Activated CD4-positive, alpha-beta T cell treated with anti-CD3 and anti-CD28 coated beads, Interleukin-2, amount 10 ng/mL, durations not matched to agents 7 days and 5 days (primary cell): Measurements from ENCODE around the gene PCDHB2. TPM values are rescaled to one million over a fixed set of nuclear protein-coding genes. Genes with fewer than 3 reads are reported as not detected.
A peak's percentile ranks its signal among the peaks of the same experiment; 100 is the strongest.
"Not testable (repeated sequence)": the region's sequence is repeated elsewhere in the genome, so short reads cannot be mapped to it uniquely, and the experiment has no call there.

ENCODE experiments used
- CTCF ChIA-PET: fragments of 350-600 bp; sonication (Branson Sonifier 250); formaldehyde crosslinking; loops from one replicate; lab custom pipeline; 2021; ENCODE audit warnings: antibody characterized with exemption; lab: Charles Lee
- POLR2A ChIA-PET: fragments of 350-600 bp; sonication (Branson Sonifier 250); formaldehyde crosslinking; loops from one replicate; lab custom pipeline; 2021; ENCODE audit warnings: antibody characterized with exemption; lab: Charles Lee
- DNase-seq: peaks from one replicate; pipeline ENCODE4 v3.0.0-alpha.2; 2020
- H3K27ac Mint-ChIP-seq: one replicate; pipeline ENCODE4 v1.8.0; 2021; ENCODE audit warnings: mild to moderate bottlenecking, moderate library complexity, mixed read lengths
- H3K27me3 Mint-ChIP-seq: one replicate; pipeline ENCODE4 v1.8.0; 2021; ENCODE audit warnings: mixed read lengths
- H3K36me3 Mint-ChIP-seq: one replicate; pipeline ENCODE4 v1.8.0; 2021; ENCODE audit warnings: low read depth, mixed read lengths
- H3K4me1 Mint-ChIP-seq: one replicate; pipeline ENCODE4 v1.8.0; 2021; ENCODE audit warnings: mixed read lengths
- H3K4me3 Mint-ChIP-seq: one replicate; pipeline ENCODE4 v1.8.0; 2021; ENCODE audit warnings: mild to moderate bottlenecking, moderate library complexity, mixed read lengths
- H3K9me3 Mint-ChIP-seq: one replicate; pipeline ENCODE4 v1.8.0; 2021; ENCODE audit warnings: mixed read lengths
- total RNA-seq, 2 experiments: library from RNA; stranded (reverse); gene quantifications; one replicate each; pipeline ENCODE4 v1.2.3, GENCODE V29; 2021

PCDHB2 gene
- total RNA-seq: not detected

- peaks cover 14% of the 10 kb centered on the region for H3K27me3 Mint-ChIP-seq
- no peak for DNase-seq
- ChIA-PET CTCF (no interaction called here), POLR2A (no interaction called here)
- no peak within 1 kb of the TSS for H3K4me3 Mint-ChIP-seq
- H3K9me3 Mint-ChIP-seq: peaks cover 12% of the 10 kb centered on the region
- peaks cover 2% of the 10 kb centered on the region for H3K36me3 Mint-ChIP-seq
- no peaks in the 10 kb centered on the region for H3K4me1 Mint-ChIP-seq
- H3K27ac Mint-ChIP-seq: no peak within 1 kb of the TSS
Measured at GRCh38 chr5:141094481-141095262, at the start of gene PCDHB2. Gene PCDHB2, plus strand, starts transcription at chr5:141094615. Its CDS starts 176 bp downstream, at chr5:141094791.

- Mint-ChIP-seq H3K9me3 (peaks cover 10% of the 10 kb centered on the region), H3K27me3 (peaks cover 7% of the 10 kb centered on the region), H3K36me3 (no peaks in the 10 kb centered on the region), H3K27ac (no peak within 1 kb of the TSS), H3K4me3 (no peak within 1 kb of the TSS), H3K4me1 (peaks cover 2% of the 10 kb centered on the region)
- ChIA-PET CTCF (interaction anchor here (1.0 kb wide), 1 partner anchor 17 kb away, joined by 3 read pairs; no protein-coding TSS in a partner anchor), POLR2A (no interaction called here)
- no peak for DNase-seq
Measured at GRCh38 chr5:141050622-141051520, 43.5 kb upstream of the PCDHB2 start, which contains the start of gene PCDHB1. Gene PCDHB1, plus strand, starts transcription at chr5:141051374. Its CDS starts 97 bp downstream, at chr5:141051471.

- CTCF ChIA-PET: no interaction called here
- no peak overlapping the region for H3K4me3 Mint-ChIP-seq
- peaks cover 7% of the 10 kb centered on the region for H3K27me3 Mint-ChIP-seq
- no peak for DNase-seq
- H3K36me3 Mint-ChIP-seq: no peaks in the 10 kb centered on the region
- H3K27ac Mint-ChIP-seq: no peak overlapping the region
- H3K9me3 Mint-ChIP-seq: peaks cover 10% of the 10 kb centered on the region
- H3K4me1 Mint-ChIP-seq: peaks cover 2% of the 10 kb centered on the region
- POLR2A ChIA-PET: no interaction called here
Measured at GRCh38 chr5:141051521-141051866, 42.9 kb upstream of the PCDHB2 start.

- ChIA-PET CTCF (interaction anchor here (0.7 kb wide), 1 partner anchor 838 kb away, joined by 3 read pairs; no protein-coding TSS in a partner anchor), POLR2A (no interaction called here)
- DNase-seq: no peak
- no peak overlapping the region for H3K27ac Mint-ChIP-seq
- peaks cover 2% of the 10 kb centered on the region for H3K9me3 Mint-ChIP-seq
- no peaks in the 10 kb centered on the region for H3K4me1 Mint-ChIP-seq
- no peaks in the 10 kb centered on the region for H3K36me3 Mint-ChIP-seq
- H3K4me3 Mint-ChIP-seq: no peak overlapping the region
- H3K27me3 Mint-ChIP-seq: peaks cover 2% of the 10 kb centered on the region
Measured at GRCh38 chr5:141077826-141078225, 16.6 kb upstream of the PCDHB2 start.

- Mint-ChIP-seq H3K27me3 (no peaks in the 10 kb centered on the region), H3K27ac (no peak overlapping the region), H3K36me3 (no peaks in the 10 kb centered on the region), H3K4me3 (no peak overlapping the region), H3K4me1 (peaks cover 2% of the 10 kb centered on the region), H3K9me3 (no peaks in the 10 kb centered on the region)
- POLR2A ChIA-PET: no interaction called here
- no peak for DNase-seq
- CTCF ChIA-PET: no interaction called here
Measured at GRCh38 chr5:141082228-141082627, 12.2 kb upstream of the PCDHB2 start.

- ChIA-PET CTCF (no interaction called here), POLR2A (no interaction called here)
- no peaks in the 10 kb centered on the region for H3K36me3 Mint-ChIP-seq
- no peaks in the 10 kb centered on the region for H3K27me3 Mint-ChIP-seq
- peaks cover 2% of the 10 kb centered on the region for H3K4me1 Mint-ChIP-seq
- H3K9me3 Mint-ChIP-seq: no peaks in the 10 kb centered on the region
- peak; percentile 32 for DNase-seq
- H3K27ac Mint-ChIP-seq: no peak overlapping the region
- H3K4me3 Mint-ChIP-seq: peak overlapping the region; percentile 62
Measured at GRCh38 chr5:141084487-141084989, 9.9 kb upstream of the PCDHB2 start.

- POLR2A ChIA-PET: no interaction called here
- Mint-ChIP-seq H3K4me3 (no peak overlapping the region), H3K27me3 (peaks cover 14% of the 10 kb centered on the region), H3K27ac (no peak overlapping the region), H3K9me3 (peaks cover 14% of the 10 kb centered on the region), H3K36me3 (peaks cover 2% of the 10 kb centered on the region), H3K4me1 (no peaks in the 10 kb centered on the region)
- CTCF ChIA-PET: no interaction called here
- no peak for DNase-seq
Measured at GRCh38 chr5:141095263-141095641, 837 bp downstream of the PCDHB2 start.

- CTCF ChIA-PET, H3K4me3 Mint-ChIP-seq, DNase-seq, H3K27ac Mint-ChIP-seq, POLR2A ChIA-PET, H3K4me1 Mint-ChIP-seq, H3K36me3 Mint-ChIP-seq: not testable (repeated sequence)
- peaks cover 16% of the 10 kb centered on the region for H3K27me3 Mint-ChIP-seq
- peaks cover 21% of the 10 kb centered on the region for H3K9me3 Mint-ChIP-seq
Measured at GRCh38 chr5:141096181-141096580, 1.8 kb downstream of the PCDHB2 start.

- CTCF ChIA-PET, H3K4me3 Mint-ChIP-seq, DNase-seq, POLR2A ChIA-PET, H3K36me3 Mint-ChIP-seq, H3K27ac Mint-ChIP-seq, H3K4me1 Mint-ChIP-seq: not testable (repeated sequence)
- Mint-ChIP-seq H3K27me3 (peaks cover 19% of the 10 kb centered on the region), H3K9me3 (peaks cover 21% of the 10 kb centered on the region)
Measured at GRCh38 chr5:141096586-141096985, 2.2 kb downstream of the PCDHB2 start.

- CTCF ChIA-PET: no interaction called here
- no peaks in the 10 kb centered on the region for H3K4me1 Mint-ChIP-seq
- POLR2A ChIA-PET: no interaction called here
- H3K9me3 Mint-ChIP-seq: peaks cover 22% of the 10 kb centered on the region
- H3K27ac Mint-ChIP-seq: no peak within 1 kb of the TSS
- H3K36me3 Mint-ChIP-seq: peaks cover 2% of the 10 kb centered on the region
- peaks cover 9% of the 10 kb centered on the region for H3K27me3 Mint-ChIP-seq
- DNase-seq: peak; percentile 25
- H3K4me3 Mint-ChIP-seq: no peak within 1 kb of the TSS
Measured at GRCh38 chr5:141100243-141100805, 5.9 kb downstream of the PCDHB2 start, which contains the start of gene PCDHB3. Gene PCDHB3, plus strand, starts transcription at chr5:141100473. Its CDS starts 177 bp downstream, at chr5:141100650.

GRCh38 chr5:141101059-141101458 lies 6.6 kb downstream of the PCDHB2 start:
- no peak overlapping the region for H3K27ac Mint-ChIP-seq
- H3K4me3 Mint-ChIP-seq: no peak overlapping the region
- CTCF ChIA-PET: no interaction called here
- no peaks in the 10 kb centered on the region for H3K36me3 Mint-ChIP-seq
- H3K27me3 Mint-ChIP-seq: peaks cover 9% of the 10 kb centered on the region
- no peak for DNase-seq
- peaks cover 18% of the 10 kb centered on the region for H3K9me3 Mint-ChIP-seq
- POLR2A ChIA-PET: no interaction called here
- no peaks in the 10 kb centered on the region for H3K4me1 Mint-ChIP-seq

GRCh38 chr5:141102070-141102469 lies 7.7 kb downstream of the PCDHB2 start:
- H3K27me3 Mint-ChIP-seq, DNase-seq, H3K4me3 Mint-ChIP-seq, POLR2A ChIA-PET, H3K27ac Mint-ChIP-seq, H3K4me1 Mint-ChIP-seq, CTCF ChIA-PET, H3K36me3 Mint-ChIP-seq: not testable (repeated sequence)
- peaks cover 19% of the 10 kb centered on the region for H3K9me3 Mint-ChIP-seq
